Lung (tissue), 12 donors: Measurements from ENCODE around the gene DLG2. TPM values are rescaled to one million over a fixed set of nuclear protein-coding genes. Genes with fewer than 3 reads are reported as not detected.

Source experiments
- ATAC-seq: fragments of 200-7000 bp; cut with Tn5 transposase; one replicate; pipeline ENCODE4 v1.9.1; 2020; ENCODE audit warnings: moderate number of reproducible peaks; ENCODE audit not compliant: insufficient read depth, low FRiP score
- DNase-seq, 3 donors: peaks; one replicate each; pipeline ENCODE4 v3.0.0-alpha.2; 2013 to 2017
- H3K27ac ChIP-seq, 2 donors: one replicate each; pipeline ENCODE4 v1.5.1; 2013; ENCODE audit warnings: mild to moderate bottlenecking in 2 of 2, moderate library complexity in 2 of 2, control low read depth in 1 of 2, inconsistent platforms in 1 of 2, low read depth in 1 of 2, low read length in 1 of 2
- H3K27me3 ChIP-seq, 3 donors: one replicate each; pipeline ENCODE4 v1.5.1; 2013; ENCODE audit warnings: low read length in 2 of 3; ENCODE audit not compliant: control insufficient read depth in 3 of 3, insufficient read depth in 3 of 3
- H3K36me3 ChIP-seq, 4 donors: one replicate each; pipeline ENCODE4 v1.5.1; 2013; ENCODE audit warnings: low read length in 4 of 4, mild to moderate bottlenecking in 1 of 4, moderate library complexity in 1 of 4; ENCODE audit not compliant: control insufficient read depth in 4 of 4, insufficient read depth in 4 of 4
- H3K4me1 ChIP-seq, 5 donors: one replicate each; pipeline ENCODE4 v1.5.1; 2013; ENCODE audit warnings: low read length in 5 of 5, mild to moderate bottlenecking in 2 of 5, moderate library complexity in 1 of 5; ENCODE audit not compliant: control insufficient read depth in 5 of 5, insufficient read depth in 5 of 5
- H3K4me3 ChIP-seq: one replicate; pipeline ENCODE4 v1.5.1; 2013; ENCODE audit warnings: mild to moderate bottlenecking, control low read depth, moderate library complexity
- H3K9ac ChIP-seq, 2 donors: one replicate each; pipeline ENCODE4 v1.5.1; 2013; ENCODE audit warnings: low read length in 2 of 2, control low read depth in 1 of 2; ENCODE audit not compliant: insufficient read depth in 1 of 2
- H3K9me3 ChIP-seq, 4 donors: one replicate each; pipeline ENCODE4 v1.5.1; 2013; ENCODE audit warnings: low read length in 3 of 4, mild to moderate bottlenecking in 1 of 4, moderate library complexity in 1 of 4; ENCODE audit not compliant: control insufficient read depth in 4 of 4, insufficient read depth in 3 of 4
- WGBS, 2 donors: extraction: QIAGEN DNeasy Blood & Tissue Kit; methylation state at CpG; one replicate each; pipeline ENCODE4 v1.1.7; 2013; 5-methylcytosine and 5-hydroxymethylcytosine counted together
- polyA plus RNA-seq, 2 donors: library from polyadenylated mRNA; stranded (reverse); fragments of 200-250 nt; gene quantifications; one replicate each; pipeline ENCODE4 v1.2.1, GENCODE V29; 2013
- total RNA-seq, 2 donors: library from RNA; depleted of rRNA in 1 of 2; stranded (reverse); fragments of >200 nt in 1 of 2; gene quantifications; one replicate each; pipeline ENCODE4 v1.2.1, GENCODE V29; 2014 to 2021
- TF ChIP-seq, protein P1 (sequence below): IDR thresholded peaks from 2 replicates; pipeline ENCODE4 v1.5.1; 2012; ENCODE audit warnings: mild to moderate bottlenecking; ENCODE audit errors: control extremely low read depth, extremely low read depth
- donor health status: control.
- donor health status: control.
- donor health status: Bipolar disorder and iron deficiency.
- donor health status: healthy.
- donor health status: DM: yes; HTN: yes; CAD: no.

DLG2 gene
- total and polyA plus RNA-seq, 4 donors = 0.32 to 24.1 (median 5.4) TPM

DNA sequence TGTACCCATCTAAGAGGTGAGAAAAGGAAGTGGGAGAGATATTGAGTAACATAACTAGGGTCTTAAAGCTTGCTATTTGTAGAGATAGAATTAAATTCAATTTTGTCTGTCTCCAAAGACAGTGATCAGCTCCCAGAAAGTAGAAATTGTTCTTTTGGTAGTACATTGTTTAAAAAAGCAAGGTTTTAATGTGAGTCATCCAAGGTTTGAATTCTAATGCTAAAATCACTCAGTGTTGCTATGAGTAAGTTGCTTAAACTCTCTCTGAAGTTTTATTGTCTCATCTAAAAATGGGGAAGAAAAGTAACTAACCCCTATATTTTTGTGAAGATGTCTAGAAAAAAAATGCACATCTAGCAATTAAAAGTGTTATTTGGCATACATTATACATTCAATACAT is 1336.5 kb downstream of the DLG2 start:
- no peak for ATAC-seq

DNA sequence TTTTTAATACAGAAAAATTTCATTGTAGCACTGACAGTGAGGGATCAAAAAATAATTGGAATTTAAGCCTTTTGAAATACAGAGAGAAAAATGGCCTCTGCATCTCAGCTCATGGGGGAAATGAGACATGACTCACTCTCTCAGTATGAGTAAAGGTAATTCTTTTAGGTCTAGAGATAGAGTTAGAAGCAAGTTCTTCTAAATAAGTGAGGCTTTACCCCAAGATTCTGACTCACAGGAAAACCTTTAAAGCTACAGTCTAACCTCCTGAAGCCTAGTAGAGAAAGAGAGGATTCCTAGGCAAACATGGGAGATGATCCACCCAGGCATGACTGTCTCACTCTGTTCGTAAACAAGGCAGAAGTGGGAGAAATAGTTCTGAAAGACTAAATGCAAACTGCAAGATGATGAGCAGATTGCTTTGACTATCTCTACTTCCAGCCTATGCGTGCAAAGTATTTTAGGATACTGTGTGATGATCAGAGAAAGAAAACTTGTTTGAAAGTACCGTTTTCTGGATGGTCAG is 1337.7 kb downstream of the DLG2 start:
- Histone ChIP-seq H3K27me3 (no peaks in the 10 kb centered on the region), H3K4me3 (no peak overlapping the region), H3K9me3 (no peaks in the 10 kb centered on the region), H3K4me1 (peaks cover 0 to 12% (median 0%) of the 10 kb centered on the region in 5 donors), H3K36me3 (no peaks in the 10 kb centered on the region), H3K27ac (no peak overlapping the region), H3K9ac (no peak overlapping the region)
- 84 to 86% methylated on average over 3 of the region's 3 CpGs for WGBS, 2 donors
- DNase-seq (no peak), ATAC-seq (no peak)
- TF ChIP-seq, protein P1, sequence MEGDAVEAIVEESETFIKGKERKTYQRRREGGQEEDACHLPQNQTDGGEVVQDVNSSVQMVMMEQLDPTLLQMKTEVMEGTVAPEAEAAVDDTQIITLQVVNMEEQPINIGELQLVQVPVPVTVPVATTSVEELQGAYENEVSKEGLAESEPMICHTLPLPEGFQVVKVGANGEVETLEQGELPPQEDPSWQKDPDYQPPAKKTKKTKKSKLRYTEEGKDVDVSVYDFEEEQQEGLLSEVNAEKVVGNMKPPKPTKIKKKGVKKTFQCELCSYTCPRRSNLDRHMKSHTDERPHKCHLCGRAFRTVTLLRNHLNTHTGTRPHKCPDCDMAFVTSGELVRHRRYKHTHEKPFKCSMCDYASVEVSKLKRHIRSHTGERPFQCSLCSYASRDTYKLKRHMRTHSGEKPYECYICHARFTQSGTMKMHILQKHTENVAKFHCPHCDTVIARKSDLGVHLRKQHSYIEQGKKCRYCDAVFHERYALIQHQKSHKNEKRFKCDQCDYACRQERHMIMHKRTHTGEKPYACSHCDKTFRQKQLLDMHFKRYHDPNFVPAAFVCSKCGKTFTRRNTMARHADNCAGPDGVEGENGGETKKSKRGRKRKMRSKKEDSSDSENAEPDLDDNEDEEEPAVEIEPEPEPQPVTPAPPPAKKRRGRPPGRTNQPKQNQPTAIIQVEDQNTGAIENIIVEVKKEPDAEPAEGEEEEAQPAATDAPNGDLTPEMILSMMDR = no peak

More for the DNA sequence above, 1336.5 kb downstream of the DLG2 start:
- DNase-seq = no peak
- H3K27me3 ChIP-seq = no peaks in the 10 kb centered on the region
- H3K9ac ChIP-seq = no peak overlapping the region
- no peaks in the 10 kb centered on the region for H3K9me3 ChIP-seq
- TF ChIP-seq, protein P1 = no peak
- H3K27ac ChIP-seq = no peak overlapping the region
- H3K36me3 ChIP-seq = no peaks in the 10 kb centered on the region
- no peak overlapping the region for H3K4me3 ChIP-seq
- peaks cover 0 to 8% (median 0%) of the 10 kb centered on the region in 5 donors for H3K4me1 ChIP-seq

DNA sequence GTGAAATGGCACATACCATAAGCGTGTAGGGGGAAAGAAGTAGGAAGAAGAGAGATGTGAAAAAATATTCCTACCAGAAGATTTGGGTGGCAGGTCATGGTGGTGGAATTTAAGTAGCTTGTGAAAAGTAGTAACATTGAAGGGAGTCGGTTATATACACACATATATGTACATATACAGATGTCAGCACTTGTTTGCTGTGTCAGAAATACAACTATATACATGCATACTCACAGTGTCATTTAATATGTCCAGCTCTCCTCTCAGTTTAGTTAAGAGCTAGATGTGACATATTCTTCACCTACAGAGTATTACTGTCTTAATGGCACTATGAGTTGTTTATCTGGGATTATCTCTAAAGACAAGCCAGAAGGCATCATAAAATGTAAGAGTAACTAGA is 1353.6 kb downstream of the DLG2 start:
- WGBS, 2 donors = 90 to 92% methylated on average over 2 of the region's 2 CpGs

More for the DNA sequence above, 1353.6 kb downstream of the DLG2 start:
- DNase-seq (no peak), ATAC-seq (no peak)
- TF ChIP-seq, protein P1 = no peak
- H3K27me3 ChIP-seq = no peaks in the 10 kb centered on the region
- no peaks in the 10 kb centered on the region for H3K36me3 ChIP-seq
- no peak overlapping the region for H3K9ac ChIP-seq
- no peaks in the 10 kb centered on the region for H3K9me3 ChIP-seq
- no peaks in the 10 kb centered on the region for H3K4me1 ChIP-seq
- H3K27ac ChIP-seq = no peak overlapping the region
- H3K4me3 ChIP-seq = no peak overlapping the region
